RWPE1 (cell line): Measurements from ENCODE around the gene PSD4.

Source experiments
- CTCF ChIA-PET: fragments of 350-600 bp; sonication (Branson Sonifier 250); formaldehyde crosslinking; extraction: SDS; loops from one replicate; lab custom pipeline; 2021; lab: Yijun Ruan, JAX
- POLR2A ChIA-PET: fragments of 400-600 bp; formaldehyde crosslinking; extraction: SDS; loops from one replicate; lab custom pipeline; 2020; ENCODE audit warnings: antibody characterized with exemption; ENCODE audit not compliant: low non-redundant PET; lab: Yijun Ruan, JAX
- DNase-seq: peaks from one replicate; pipeline ENCODE4 v3.0.0; 2012; ENCODE audit warnings: low spot score
- H3K27ac ChIP-seq: fragments of 450-650 bp; 2 replicates; pipeline ENCODE4 v1.5.1; 2017
- TF ChIP-seq, protein P1 (sequence below): fragments of 450-650 bp; conservative IDR thresholded peaks from 2 replicates; pipeline ENCODE4 v1.5.1; 2017; ENCODE audit warnings: low read depth, mild to moderate bottlenecking

PSD4 gene

DNA sequence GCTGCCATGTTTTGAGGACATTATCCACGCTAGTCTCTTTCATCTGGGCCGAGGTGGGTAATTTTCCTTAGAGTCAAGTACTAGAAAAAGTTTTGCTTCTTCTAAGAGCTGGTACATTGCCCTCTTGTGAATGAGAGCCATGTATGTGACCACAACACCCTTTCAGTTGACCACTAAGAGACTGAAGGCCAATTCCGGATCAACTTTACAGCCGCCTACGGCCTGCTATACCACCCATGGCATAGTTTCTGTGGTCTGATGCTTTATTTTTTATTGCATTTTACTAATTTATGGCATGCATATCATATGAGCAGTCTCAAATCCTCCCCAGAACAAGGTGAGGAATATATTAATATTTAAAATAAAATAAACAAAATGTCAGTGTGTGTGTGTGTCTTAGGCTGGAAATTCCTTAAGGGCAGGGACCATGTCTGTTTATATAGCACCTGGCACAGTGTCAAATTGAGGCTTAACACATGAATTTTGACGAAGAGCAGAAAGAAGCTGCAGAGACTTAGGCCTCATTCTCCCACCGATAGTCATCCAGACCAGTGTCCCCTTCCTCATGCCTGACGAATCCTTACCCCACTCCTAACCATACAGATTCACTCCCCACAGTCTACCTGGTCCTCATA is 35.4 kb downstream of the PSD4 start:
- DNase-seq, result no peak
- H3K27ac ChIP-seq, result peak overlapping the region; percentile 75
- ChIA-PET POLR2A (no interaction called here), CTCF (interaction anchor here (0.5 kb wide), 1 partner anchor 71 kb away, joined by 4 read pairs; no protein-coding TSS in a partner anchor)
- TF ChIP-seq, protein P1, sequence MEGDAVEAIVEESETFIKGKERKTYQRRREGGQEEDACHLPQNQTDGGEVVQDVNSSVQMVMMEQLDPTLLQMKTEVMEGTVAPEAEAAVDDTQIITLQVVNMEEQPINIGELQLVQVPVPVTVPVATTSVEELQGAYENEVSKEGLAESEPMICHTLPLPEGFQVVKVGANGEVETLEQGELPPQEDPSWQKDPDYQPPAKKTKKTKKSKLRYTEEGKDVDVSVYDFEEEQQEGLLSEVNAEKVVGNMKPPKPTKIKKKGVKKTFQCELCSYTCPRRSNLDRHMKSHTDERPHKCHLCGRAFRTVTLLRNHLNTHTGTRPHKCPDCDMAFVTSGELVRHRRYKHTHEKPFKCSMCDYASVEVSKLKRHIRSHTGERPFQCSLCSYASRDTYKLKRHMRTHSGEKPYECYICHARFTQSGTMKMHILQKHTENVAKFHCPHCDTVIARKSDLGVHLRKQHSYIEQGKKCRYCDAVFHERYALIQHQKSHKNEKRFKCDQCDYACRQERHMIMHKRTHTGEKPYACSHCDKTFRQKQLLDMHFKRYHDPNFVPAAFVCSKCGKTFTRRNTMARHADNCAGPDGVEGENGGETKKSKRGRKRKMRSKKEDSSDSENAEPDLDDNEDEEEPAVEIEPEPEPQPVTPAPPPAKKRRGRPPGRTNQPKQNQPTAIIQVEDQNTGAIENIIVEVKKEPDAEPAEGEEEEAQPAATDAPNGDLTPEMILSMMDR, result no peak

GRCh38 chr2:113209646-113210171 is 35.9 kb downstream of the PSD4 start:
- TF ChIP-seq, protein P1, result no peak
- ChIA-PET CTCF (no interaction called here), POLR2A (no interaction called here)
- no peak for DNase-seq
- peak overlapping the region; percentile 75 for H3K27ac ChIP-seq

DNA sequence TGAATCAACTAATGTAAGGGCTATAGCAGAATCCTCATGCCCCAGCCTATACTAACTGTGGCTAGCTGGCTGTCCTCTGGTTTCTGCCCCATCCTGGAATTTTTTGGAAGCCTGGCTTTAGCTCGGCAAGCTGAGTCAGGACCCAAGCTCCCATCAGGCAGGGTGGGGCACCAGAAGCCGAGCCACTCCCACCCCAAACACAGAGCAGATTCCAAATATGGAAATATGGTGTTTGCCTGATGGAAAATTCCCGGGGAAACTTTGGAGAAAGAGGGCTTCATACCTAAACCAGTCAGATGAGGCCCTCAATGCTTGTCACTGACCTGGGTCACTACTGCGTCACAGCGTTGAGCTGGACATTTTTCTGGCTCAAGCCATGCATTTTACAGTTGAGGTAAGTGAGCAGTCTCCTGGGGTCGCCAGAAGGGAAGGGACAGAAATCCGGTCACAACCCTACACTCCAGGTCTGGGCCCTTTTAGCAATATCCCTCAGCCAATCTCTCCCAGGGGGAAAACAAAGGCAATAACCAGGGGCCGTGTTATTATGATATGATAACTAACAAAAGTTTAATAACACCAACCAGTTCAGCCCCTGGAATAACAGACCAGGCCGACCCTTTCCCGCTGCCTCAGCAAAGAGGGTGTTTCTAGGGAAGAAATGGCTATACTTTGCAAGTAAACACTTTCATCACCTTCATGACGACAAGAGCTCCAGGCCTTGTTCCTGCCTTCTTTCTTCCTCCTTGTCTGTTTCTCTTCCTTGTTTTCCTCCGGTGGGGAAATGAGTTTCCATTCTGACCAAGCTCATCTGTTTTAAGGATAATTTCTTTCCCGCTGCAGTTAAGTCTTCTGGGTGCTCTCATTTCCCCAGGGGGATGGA is 37.7 kb downstream of the PSD4 start:
- CTCF ChIA-PET, result interaction anchor here (1.2 kb wide), 1 partner anchor 33 kb away, joined by 3 read pairs; no protein-coding TSS in a partner anchor
- peak overlapping the region; percentile 75 for H3K27ac ChIP-seq
- POLR2A ChIA-PET, result interaction anchor here (0.5 kb wide), 1 partner anchor 18 kb away, joined by 3 read pairs; no protein-coding TSS in a partner anchor
- TF ChIP-seq, protein P1, result no peak
- DNase-seq, result peak; percentile 88

- ChIA-PET POLR2A (no interaction called here), CTCF (interaction anchor here (0.7 to 1.2 kb wide), 2 partner anchors 32 to 76 kb away, joined by 3 read pairs; no protein-coding TSS in a partner anchor)
- no peak for DNase-seq
- H3K27ac ChIP-seq, result peak overlapping the region; percentile 75
- TF ChIP-seq, protein P1, result no peak
Measured at GRCh38 chr2:113212245-113213060, 38.7 kb downstream of the PSD4 start.

DNA sequence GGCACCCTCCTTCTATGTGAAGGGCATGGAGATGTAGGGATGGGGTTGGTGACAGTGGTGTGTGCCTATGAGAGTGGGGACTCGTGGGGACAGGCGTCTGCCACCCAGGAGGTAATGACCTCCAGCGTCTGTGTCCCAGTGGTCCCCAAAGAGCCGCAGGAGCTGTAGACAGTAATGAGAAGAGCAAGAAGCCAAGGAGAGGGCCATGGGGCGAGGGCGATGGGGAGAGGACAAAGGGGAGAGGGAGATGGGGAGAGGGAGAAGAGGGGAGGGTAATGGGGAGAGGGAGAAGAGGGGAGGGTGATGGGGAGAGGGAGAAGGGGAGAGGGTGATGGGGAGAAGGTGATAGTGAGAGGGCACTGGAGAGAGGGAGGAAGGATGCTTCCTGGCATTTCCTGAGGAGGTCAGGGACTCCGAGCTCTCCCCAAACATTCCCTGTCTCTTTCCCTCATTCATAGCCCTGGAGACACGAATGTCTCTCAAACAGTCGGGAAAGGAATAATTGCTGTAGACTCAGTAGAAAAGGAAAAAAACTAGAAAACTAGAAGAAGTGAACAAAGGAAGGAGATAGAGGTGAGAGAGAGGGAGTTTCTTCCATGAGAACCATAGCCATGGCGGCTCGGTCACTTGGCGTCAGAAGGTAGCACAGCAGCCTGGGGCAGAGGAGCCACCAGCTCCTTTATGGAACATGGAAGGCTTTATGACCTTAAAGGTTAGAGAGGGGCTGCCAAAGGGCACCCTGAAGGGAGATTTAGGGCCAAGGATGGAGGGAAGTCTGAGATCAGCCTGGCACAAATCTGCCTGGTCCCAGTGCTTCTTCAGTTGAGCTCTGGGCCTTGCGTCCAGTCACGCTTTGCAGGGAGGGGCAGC is 39.5 kb downstream of the PSD4 start:
- TF ChIP-seq, protein P1, result no peak
- ChIA-PET CTCF (interaction anchor here (0.7 kb wide), 1 partner anchor 77 kb away, joined by 3 read pairs; no protein-coding TSS in a partner anchor), POLR2A (no interaction called here)
- DNase-seq, result no peak
- peak overlapping the region; percentile 75 for H3K27ac ChIP-seq
